ENCODE results near the gene GRID1. TPM values are rescaled to one million over a fixed set of nuclear protein-coding genes. Genes with fewer than 3 reads are reported as not detected.

GRID1 gene
- total and polyA plus RNA-seq, 10 donors = 0.06 to 0.42 (median 0.15) TPM; not detected in 4

GRCh38 chr10:85995791-85996190 is 370.8 kb downstream of the GRID1 start:
- no peak overlapping the region for H3K4me3 ChIP-seq
- TF ChIP-seq CTCF (IDR thresholded peaks at IDR 0.05 in 8 of 11, conservative IDR thresholded peaks at IDR 0.05 in 3 of 11) = peak in 7 of 11 experiments; percentile 12 to 39 (median 25)
- no peak for TF ChIP-seq POLR2AphosphoS5 (IDR thresholded peaks at IDR 0.05)
- no peak for TF ChIP-seq POLR2A (IDR thresholded peaks at IDR 0.05)
- H3K27ac ChIP-seq = no peak overlapping the region
- peaks cover 0 to 12% (median 0%) of the 10 kb centered on the region in 8 donors for H3K9me3 ChIP-seq
- H3K27me3 ChIP-seq (replicated peaks in 1 of 7) = peaks cover 0 to 29% (median 0%) of the 10 kb centered on the region in 7 donors
- H3K4me1 ChIP-seq = no peaks in the 10 kb centered on the region
- 20 to 45% (median 24%) methylated on average over 3 of the region's 3 CpGs for WGBS, 5 donors
- no peak for DNase-seq
- no peaks in the 10 kb centered on the region for H3K36me3 ChIP-seq
- intact Hi-C loops (cut with DNase I; ENCODE audit: low total_unique reads) = no loop called here

GRCh38 chr10:85993840-85994507 is 372.6 kb downstream of the GRID1 start:
- TF ChIP-seq CTCF (IDR thresholded peaks at IDR 0.05 in 8 of 11, conservative IDR thresholded peaks at IDR 0.05 in 3 of 11) (no peak), POLR2A (IDR thresholded peaks at IDR 0.05) (no peak), POLR2AphosphoS5 (IDR thresholded peaks at IDR 0.05) (no peak)
- no peak for DNase-seq
- peaks cover 0 to 12% (median 0%) of the 10 kb centered on the region in 8 donors for H3K9me3 ChIP-seq
- no peak overlapping the region for H3K4me3 ChIP-seq
- intact Hi-C loops (cut with DNase I; ENCODE audit: low total_unique reads) = no loop called here
- H3K4me1 ChIP-seq = no peaks in the 10 kb centered on the region
- H3K36me3 ChIP-seq = no peaks in the 10 kb centered on the region
- H3K27me3 ChIP-seq (replicated peaks in 1 of 7) = peaks cover 0 to 45% (median 0%) of the 10 kb centered on the region in 7 donors
- 58 to 75% (median 61%) methylated on average over 5 to 6 of the region's 6 CpGs for WGBS, 5 donors
- no peak overlapping the region for H3K27ac ChIP-seq

GRCh38 chr10:85993140-85993539 is 373.5 kb downstream of the GRID1 start:
- Histone ChIP-seq H3K4me3 (no peak overlapping the region), H3K27me3 (replicated peaks in 1 of 7) (peaks cover 0 to 53% (median 0%) of the 10 kb centered on the region in 7 donors), H3K27ac (no peak overlapping the region), H3K36me3 (no peaks in the 10 kb centered on the region), H3K4me1 (no peaks in the 10 kb centered on the region), H3K9me3 (peaks cover 0 to 12% (median 0%) of the 10 kb centered on the region in 8 donors)
- 89 to 100% (median 94%) methylated on average over 1 of the region's 1 CpG for WGBS, 5 donors
- intact Hi-C loops (cut with DNase I; ENCODE audit: low total_unique reads) = no loop called here
- no peak for DNase-seq
- TF ChIP-seq CTCF (IDR thresholded peaks at IDR 0.05 in 8 of 11, conservative IDR thresholded peaks at IDR 0.05 in 3 of 11) (no peak), POLR2AphosphoS5 (IDR thresholded peaks at IDR 0.05) (no peak), POLR2A (IDR thresholded peaks at IDR 0.05) (no peak)

GRCh38 chr10:85992324-85992723 is 374.3 kb downstream of the GRID1 start:
- WGBS, 5 donors = 42 to 77% (median 67%) methylated on average over 1 of the region's 1 CpG

More at GRCh38 chr10:85992324-85992723, 374.3 kb downstream of the GRID1 start:
- Histone ChIP-seq H3K36me3 (no peaks in the 10 kb centered on the region), H3K4me1 (no peaks in the 10 kb centered on the region), H3K9me3 (peaks cover 0 to 4% (median 0%) of the 10 kb centered on the region in 8 donors), H3K27me3 (replicated peaks in 1 of 7) (peaks cover 0 to 56% (median 0%) of the 10 kb centered on the region in 7 donors), H3K27ac (no peak overlapping the region), H3K4me3 (no peak overlapping the region)
- TF ChIP-seq CTCF (IDR thresholded peaks at IDR 0.05 in 8 of 11, conservative IDR thresholded peaks at IDR 0.05 in 3 of 11) = no peak
- TF ChIP-seq POLR2AphosphoS5 (IDR thresholded peaks at IDR 0.05) = no peak
- TF ChIP-seq POLR2A (IDR thresholded peaks at IDR 0.05) = no peak
- intact Hi-C loops (cut with DNase I; ENCODE audit: low total_unique reads) = no loop called here
- DNase-seq = no peak
